GM12864 (cell line): ENCODE measurements around the gene CLCNKB.
"Not testable (repeated sequence)": the region's sequence is repeated elsewhere in the genome, so short reads cannot be mapped to it uniquely, and the experiment has no call there.

ENCODE experiments used
- DNase-seq: peaks from one replicate; pipeline ENCODE4 v3.0.0-alpha.2; 2011; ENCODE audit warnings: low read depth
- H3K4me3 ChIP-seq: 2 replicates; pipeline ENCODE4 v1.5.1; 2011; ENCODE audit warnings: mild to moderate bottlenecking, low read depth, low read length, control low read depth
- CTCF ChIP-seq: IDR thresholded peaks from 2 replicates; pipeline ENCODE4 v1.5.1; 2011; ENCODE audit warnings: low read depth, mild to moderate bottlenecking, moderate library complexity, low read length, control low read depth, inconsistent platforms; ENCODE audit errors: missing control alignments

The CLCNKB gene

GRCh38 chr1:16055613-16056520 is 12.3 kb downstream of the CLCNKB start:
- no peak overlapping the region for H3K4me3 ChIP-seq
- peak; percentile 99 for TF ChIP-seq CTCF
- DNase-seq: peak; percentile 54

- H3K4me3 ChIP-seq, DNase-seq: not testable (repeated sequence)
These were observed 12.9 kb downstream of the CLCNKB start for GRCh38 chr1:16056521-16056912.

- H3K4me3 ChIP-seq, DNase-seq: not testable (repeated sequence)
These were observed 13.8 kb downstream of the CLCNKB start for GRCh38 chr1:16057314-16057915.

- DNase-seq, H3K4me3 ChIP-seq: not testable (repeated sequence)
These were observed 15.0 kb downstream of the CLCNKB start for GRCh38 chr1:16058394-16059120.

GRCh38 chr1:16061266-16061665 is 17.7 kb downstream of the CLCNKB start:
- no peak overlapping the region for H3K4me3 ChIP-seq
- TF ChIP-seq CTCF: no peak
- no peak for DNase-seq

GRCh38 chr1:16061989-16062686 is 18.6 kb downstream of the CLCNKB start:
- H3K4me3 ChIP-seq, DNase-seq: not testable (repeated sequence)

- DNase-seq, H3K4me3 ChIP-seq: not testable (repeated sequence)
These were observed 19.1 kb downstream of the CLCNKB start for GRCh38 chr1:16062687-16063075.

GRCh38 chr1:16063226-16063829 is 19.7 kb downstream of the CLCNKB start:
- H3K4me3 ChIP-seq: no peak overlapping the region
- no peak for TF ChIP-seq CTCF
- DNase-seq: no peak

- no peak for TF ChIP-seq CTCF
- no peak for DNase-seq
- no peak overlapping the region for H3K4me3 ChIP-seq
These were observed 20.3 kb downstream of the CLCNKB start for GRCh38 chr1:16063921-16064320.
